NT2/D1 (cell line): ENCODE data around the gene RBM15B.

ENCODE experiments used
- DNase-seq: peaks from one replicate; pipeline ENCODE4 v3.0.0-alpha.2; 2011; ENCODE audit warnings: low read depth, low spot score
- H3K27me3 ChIP-seq: 2 replicates; pipeline ENCODE4 v1.6.0; 2011; ENCODE audit warnings: mild to moderate bottlenecking; ENCODE audit not compliant: insufficient read length, insufficient read depth
- H3K36me3 ChIP-seq: 2 replicates; pipeline ENCODE4 v1.6.1; 2011; ENCODE audit warnings: mild to moderate bottlenecking, low read length, mixed read lengths; ENCODE audit not compliant: insufficient read depth, insufficient read length
- H3K4me1 ChIP-seq: 2 replicates; pipeline ENCODE4 v1.5.1; 2011; ENCODE audit not compliant: insufficient read depth, insufficient read length
- H3K4me3 ChIP-seq: 2 replicates; pipeline ENCODE4 v1.5.1; 2011; ENCODE audit warnings: low read depth; ENCODE audit not compliant: insufficient read length
- H3K9ac ChIP-seq: 2 replicates; pipeline ENCODE4 v1.6.0; 2011; ENCODE audit warnings: low read depth; ENCODE audit not compliant: insufficient read length
- H3K9me3 ChIP-seq: 2 replicates; pipeline ENCODE4 v1.5.1; 2011; ENCODE audit warnings: mild to moderate bottlenecking, low read length; ENCODE audit not compliant: insufficient read depth
- SUZ12 ChIP-seq: IDR thresholded peaks from 2 replicates; pipeline ENCODE4 v1.6.1; 2011; ENCODE audit not compliant: insufficient read length, insufficient read depth; ENCODE audit errors: extremely low read depth
- YY1 ChIP-seq: IDR thresholded peaks from 2 replicates; pipeline ENCODE4 v1.6.1; 2011; ENCODE audit not compliant: insufficient read length, insufficient read depth
- ZNF274 ChIP-seq: IDR thresholded peaks from 2 replicates; pipeline ENCODE4 v1.6.1; 2011; ENCODE audit warnings: mild to moderate bottlenecking, low read depth, low read length

Gene RBM15B

GRCh38 chr3:51436998-51437639 lies 46.0 kb downstream of the RBM15B start:
- Histone ChIP-seq H3K36me3 (peaks cover 55% of the 10 kb centered on the region), H3K4me3 (no peak overlapping the region), H3K9ac (no peak overlapping the region), H3K27me3 (no peaks in the 10 kb centered on the region), H3K4me1 (no peaks in the 10 kb centered on the region), H3K9me3 (no peaks in the 10 kb centered on the region)
- no peak for DNase-seq
- TF ChIP-seq ZNF274 (no peak), SUZ12 (no peak), YY1 (no peak)

- Histone ChIP-seq H3K9me3 (no peaks in the 10 kb centered on the region), H3K9ac (no peak overlapping the region), H3K36me3 (peaks cover 58% of the 10 kb centered on the region), H3K27me3 (no peaks in the 10 kb centered on the region), H3K4me3 (no peak overlapping the region), H3K4me1 (no peaks in the 10 kb centered on the region)
- no peak for DNase-seq
- no peak for TF ChIP-seq ZNF274
- TF ChIP-seq SUZ12: no peak
- no peak for TF ChIP-seq YY1
Observed at GRCh38 chr3:51441282-51442030, 50.4 kb downstream of the RBM15B start.

DNA sequence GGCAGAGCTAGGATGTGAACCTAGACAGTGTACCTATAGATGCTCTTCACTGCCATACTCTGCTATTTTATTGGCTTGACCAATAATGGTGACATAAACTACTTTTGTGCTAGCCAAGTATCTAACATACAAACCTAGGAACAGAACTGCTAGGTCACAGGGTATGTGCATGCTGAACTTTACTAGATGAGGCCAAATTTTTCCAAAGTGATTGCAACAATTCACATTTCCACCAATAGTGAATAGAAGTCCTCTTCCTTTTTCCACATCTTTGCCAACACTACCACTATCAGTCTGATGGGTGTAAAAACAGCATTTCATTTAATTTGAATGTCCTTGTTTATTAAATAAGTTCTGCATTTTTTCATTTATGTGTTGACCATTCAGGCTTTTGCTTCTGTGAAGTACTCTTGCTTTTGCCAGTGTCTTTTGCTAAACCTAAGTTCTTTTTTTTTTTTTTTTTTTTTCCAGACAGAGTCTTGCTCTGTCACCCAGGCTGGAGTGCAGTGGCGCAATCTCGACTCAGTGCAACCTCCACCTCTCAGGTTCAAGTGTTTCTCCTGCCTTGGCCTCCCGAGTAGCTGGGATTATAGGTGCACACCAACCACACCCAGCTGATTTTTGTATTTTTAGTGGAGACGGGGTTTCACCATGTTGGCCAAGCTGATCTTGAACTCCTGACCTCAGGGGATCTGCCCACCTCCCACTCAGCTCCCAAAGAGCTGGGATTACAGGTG lies 54.6 kb downstream of the RBM15B start:
- H3K9me3 ChIP-seq: no peaks in the 10 kb centered on the region; the same call in 1 of the 2 replicates
- H3K4me3 ChIP-seq: no peak overlapping the region
- H3K36me3 ChIP-seq: peaks cover 31% of the 10 kb centered on the region
- H3K27me3 ChIP-seq: no peaks in the 10 kb centered on the region
- no peak for DNase-seq
- no peak for TF ChIP-seq YY1
- TF ChIP-seq SUZ12: no peak
- no peak for TF ChIP-seq ZNF274
- no peaks in the 10 kb centered on the region for H3K4me1 ChIP-seq
- H3K9ac ChIP-seq: no peak overlapping the region
